Hepatocyte (in vitro differentiated cells): ENCODE results near the gene CLK2. TPM values are rescaled to one million over a fixed set of nuclear protein-coding genes. Genes with fewer than 3 reads are reported as not detected.

Source experiments
- DNase-seq: peaks from one replicate; pipeline ENCODE4 v3.0.0-alpha.2; 2016; ENCODE audit warnings: low spot score
- H2AFZ ChIP-seq: fragments of 200-600 bp; sonication (generic); 2 replicates; pipeline ENCODE4 v1.6.0; 2016; ENCODE audit warnings: antibody characterized with exemption, mild to moderate bottlenecking
- H3K27ac ChIP-seq: fragments of 200-600 bp; sonication (generic); 2 replicates; pipeline ENCODE4 v1.5.1; 2016; ENCODE audit warnings: mild to moderate bottlenecking
- H3K27me3 ChIP-seq: fragments of 200-600 bp; sonication (generic); 2 replicates; pipeline ENCODE4 v1.6.1; 2016
- H3K36me3 ChIP-seq: fragments of 200-600 bp; sonication (generic); replicated peaks from 2 replicates; pipeline ENCODE4 v1.5.1; 2016; ENCODE audit warnings: low read depth; ENCODE audit not compliant: insufficient read depth
- H3K4me1 ChIP-seq: fragments of 200-600 bp; sonication (generic); 2 replicates; pipeline ENCODE4 v1.5.1; 2016; ENCODE audit warnings: mild to moderate bottlenecking, moderate library complexity; ENCODE audit not compliant: insufficient read depth
- H3K4me2 ChIP-seq: fragments of 200-600 bp; sonication (generic); 2 replicates; pipeline ENCODE4 v1.6.0; 2016
- H3K4me3 ChIP-seq: fragments of 200-600 bp; sonication (generic); 2 replicates; pipeline ENCODE4 v1.5.1; 2016; ENCODE audit warnings: mild to moderate bottlenecking
- H3K79me2 ChIP-seq: fragments of 200-600 bp; sonication (generic); 2 replicates; pipeline ENCODE4 v1.6.0; 2017; ENCODE audit warnings: mild to moderate bottlenecking
- H3K9me2 ChIP-seq: fragments of 200-600 bp; sonication (generic); replicated peaks from 2 replicates; pipeline ENCODE4 v1.6.0; 2017; ENCODE audit warnings: mild to moderate bottlenecking; ENCODE audit not compliant: insufficient read depth
- H3K9me3 ChIP-seq: fragments of 200-600 bp; sonication (generic); 2 replicates; pipeline ENCODE4 v1.5.1; 2016; ENCODE audit warnings: low read depth, mild to moderate bottlenecking
- H4K20me1 ChIP-seq: fragments of 200-600 bp; sonication (generic); 2 replicates; pipeline ENCODE4 v1.6.0; 2016; ENCODE audit warnings: mild to moderate bottlenecking; ENCODE audit not compliant: insufficient read depth, poor library complexity, severe bottlenecking
- EZH2 ChIP-seq: fragments of 200-600 bp; sonication (generic); IDR thresholded peaks from 2 replicates; pipeline ENCODE4 v1.6.1; 2016; ENCODE audit warnings: antibody characterized with exemption, mild to moderate bottlenecking, borderline replicate concordance
- EZH2phosphoT487 ChIP-seq: fragments of 200-600 bp; sonication (generic); IDR thresholded peaks from one replicate; pipeline ENCODE4 v1.6.1; 2018; ENCODE audit warnings: antibody characterized with exemption, mild to moderate bottlenecking, low read depth, moderate library complexity; ENCODE audit not compliant: unreplicated experiment, severe bottlenecking
- WGBS: methylation state at CpG from one replicate; pipeline ENCODE4 v1.1.6; 2016; ENCODE audit warnings: low lambda C conversion rate; ENCODE audit errors: missing lambda C conversion rate; 5-methylcytosine and 5-hydroxymethylcytosine counted together
- polyA plus RNA-seq: library from polyadenylated mRNA; unstranded; fragments of >200 nt; fragmentation: Nextera tagmentation; extraction: Ambion mirVana; gene quantifications from 2 replicates; pipeline ENCODE4 v1.2.1, GENCODE V29; 2016
- total RNA-seq: library from RNA; depleted of rRNA; stranded (reverse); fragments of >200 nt; gene quantifications from 2 replicates; pipeline ENCODE4 v1.2.3, GENCODE V29; 2014
- TF ChIP-seq, protein P1 (sequence below): fragments of 200-600 bp; sonication (generic); IDR thresholded peaks from 2 replicates; pipeline ENCODE4 v1.5.1; 2016; ENCODE audit warnings: antibody characterized with exemption, mild to moderate bottlenecking; ENCODE audit not compliant: poor library complexity

CLK2 gene
- total and polyA plus RNA-seq, 2 experiments from 2014 or later = 18.6 to 48.7 TPM

GRCh38 chr1:155277902-155278688 lies 4.8 kb upstream of the CLK2 start:
- TF ChIP-seq EZH2 = no peak
- TF ChIP-seq, protein P1, sequence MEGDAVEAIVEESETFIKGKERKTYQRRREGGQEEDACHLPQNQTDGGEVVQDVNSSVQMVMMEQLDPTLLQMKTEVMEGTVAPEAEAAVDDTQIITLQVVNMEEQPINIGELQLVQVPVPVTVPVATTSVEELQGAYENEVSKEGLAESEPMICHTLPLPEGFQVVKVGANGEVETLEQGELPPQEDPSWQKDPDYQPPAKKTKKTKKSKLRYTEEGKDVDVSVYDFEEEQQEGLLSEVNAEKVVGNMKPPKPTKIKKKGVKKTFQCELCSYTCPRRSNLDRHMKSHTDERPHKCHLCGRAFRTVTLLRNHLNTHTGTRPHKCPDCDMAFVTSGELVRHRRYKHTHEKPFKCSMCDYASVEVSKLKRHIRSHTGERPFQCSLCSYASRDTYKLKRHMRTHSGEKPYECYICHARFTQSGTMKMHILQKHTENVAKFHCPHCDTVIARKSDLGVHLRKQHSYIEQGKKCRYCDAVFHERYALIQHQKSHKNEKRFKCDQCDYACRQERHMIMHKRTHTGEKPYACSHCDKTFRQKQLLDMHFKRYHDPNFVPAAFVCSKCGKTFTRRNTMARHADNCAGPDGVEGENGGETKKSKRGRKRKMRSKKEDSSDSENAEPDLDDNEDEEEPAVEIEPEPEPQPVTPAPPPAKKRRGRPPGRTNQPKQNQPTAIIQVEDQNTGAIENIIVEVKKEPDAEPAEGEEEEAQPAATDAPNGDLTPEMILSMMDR = no peak
- no peak for TF ChIP-seq EZH2phosphoT487
- Histone ChIP-seq H3K36me3 (no peaks in the 10 kb centered on the region), H3K9me2 (no peaks in the 10 kb centered on the region), H3K4me3 (peak overlapping the region; percentile 62), H3K27me3 (no peaks in the 10 kb centered on the region), H3K4me1 (peaks cover 4% of the 10 kb centered on the region), H3K9me3 (no peaks in the 10 kb centered on the region), H2AFZ (peak overlapping the region; percentile 95), H4K20me1 (no peaks in the 10 kb centered on the region), H3K79me2 (no peaks in the 10 kb centered on the region), H3K27ac (peak overlapping the region; percentile 64), H3K4me2 (peak overlapping the region; percentile 96)
- peak; percentile 85 for DNase-seq
- 2% methylated on average over 26 of the region's 29 CpGs for WGBS

DNA sequence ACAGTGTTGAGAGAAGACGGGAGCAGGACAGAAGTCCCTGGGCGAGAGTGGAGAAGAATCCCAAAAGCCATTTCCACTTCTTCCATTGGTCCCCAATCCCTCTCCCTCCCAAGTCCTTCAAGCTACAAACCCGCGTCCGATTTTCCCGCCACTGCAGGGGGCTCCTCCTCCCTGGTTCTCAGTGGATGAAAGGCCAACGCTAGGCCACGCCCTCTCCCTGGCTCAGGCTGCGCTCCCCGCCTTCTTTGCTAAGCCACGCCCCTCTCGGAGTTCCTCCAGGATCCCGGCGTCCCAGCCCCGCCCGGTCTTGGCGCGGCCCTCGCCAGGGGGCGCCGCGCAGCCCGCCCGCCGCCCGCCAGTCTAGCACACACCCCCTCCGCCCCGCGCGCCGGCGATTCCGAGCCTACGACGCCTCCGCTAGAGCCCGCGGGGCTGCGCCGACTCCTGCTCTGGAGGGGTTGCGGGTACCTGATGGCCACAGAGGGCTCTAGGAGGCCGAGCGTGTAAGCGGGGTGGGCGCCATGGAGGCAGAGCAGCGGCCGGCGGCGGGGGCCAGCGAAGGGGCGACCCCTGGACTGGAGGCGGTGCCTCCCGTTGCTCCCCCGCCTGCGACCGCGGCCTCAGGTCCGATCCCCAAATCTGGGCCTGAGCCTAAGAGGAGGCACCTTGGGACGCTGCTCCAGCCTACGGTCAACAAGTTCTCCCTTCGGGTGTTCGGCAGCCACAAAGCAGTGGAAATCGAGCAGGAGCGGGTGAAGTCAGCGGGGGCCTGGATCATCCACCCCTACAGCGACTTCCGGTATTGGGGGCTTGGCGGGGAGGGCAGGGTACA lies 4.0 kb upstream of the CLK2 start, which contains the start of gene HCN3:
Gene HCN3, plus strand, starts transcription at position 394 of the 832 bp plus-strand sequence. Its CDS starts 128 bp downstream, at position 522.
- H2AFZ ChIP-seq = peak within 1 kb of the TSS; percentile 95
- peaks cover 6% of the 10 kb centered on the region for H3K4me1 ChIP-seq
- TF ChIP-seq EZH2phosphoT487 = no peak
- TF ChIP-seq, protein P1 = peak; percentile 71
- peaks cover 6% of the 10 kb centered on the region for H3K79me2 ChIP-seq
- H3K4me3 ChIP-seq = peak within 1 kb of the TSS; percentile 62
- no peaks in the 10 kb centered on the region for H3K36me3 ChIP-seq
- H3K27me3 ChIP-seq = no peaks in the 10 kb centered on the region
- H3K9me3 ChIP-seq = no peaks in the 10 kb centered on the region
- H3K27ac ChIP-seq = peak within 1 kb of the TSS; percentile 64
- peak; percentile 100 for DNase-seq
- WGBS = 2% methylated on average over 49 of the region's 68 CpGs
- H3K4me2 ChIP-seq = peak within 1 kb of the TSS; percentile 96
- H3K9me2 ChIP-seq = no peaks in the 10 kb centered on the region
- peaks cover 3% of the 10 kb centered on the region for H4K20me1 ChIP-seq

- Histone ChIP-seq H3K9me3 (no peaks in the 10 kb centered on the region), H3K27me3 (no peaks in the 10 kb centered on the region), H3K4me1 (peaks cover 9% of the 10 kb centered on the region), H3K9me2 (no peaks in the 10 kb centered on the region), H3K79me2 (peaks cover 38% of the 10 kb centered on the region), H3K4me3 (peak overlapping the region; percentile 57), H3K36me3 (no peaks in the 10 kb centered on the region), H3K27ac (peak overlapping the region; percentile 98), H3K4me2 (peak overlapping the region; percentile 72), H4K20me1 (peaks cover 14% of the 10 kb centered on the region), H2AFZ (peak overlapping the region; percentile 46)
- no peak for DNase-seq
- no peak for TF ChIP-seq EZH2phosphoT487
- 10% methylated on average over 26 of the region's 44 CpGs for WGBS
Measured at GRCh38 chr1:155272466-155273342, 600 bp downstream of the CLK2 start.
